GM19395 (cell line): ENCODE results near the gene STK16.
"Not testable (repeated sequence)": the region's sequence is repeated elsewhere in the genome, so short reads cannot be mapped to it uniquely, and the experiment has no call there.

Source experiments
- ATAC-seq: cut with Tn5 transposase; IDR thresholded peaks from one replicate; pipeline ENCODE4 v1.9.1; 2021; ENCODE audit warnings: mild to moderate bottlenecking, moderate library complexity; ENCODE audit not compliant: unreplicated experiment

The STK16 gene

DNA sequence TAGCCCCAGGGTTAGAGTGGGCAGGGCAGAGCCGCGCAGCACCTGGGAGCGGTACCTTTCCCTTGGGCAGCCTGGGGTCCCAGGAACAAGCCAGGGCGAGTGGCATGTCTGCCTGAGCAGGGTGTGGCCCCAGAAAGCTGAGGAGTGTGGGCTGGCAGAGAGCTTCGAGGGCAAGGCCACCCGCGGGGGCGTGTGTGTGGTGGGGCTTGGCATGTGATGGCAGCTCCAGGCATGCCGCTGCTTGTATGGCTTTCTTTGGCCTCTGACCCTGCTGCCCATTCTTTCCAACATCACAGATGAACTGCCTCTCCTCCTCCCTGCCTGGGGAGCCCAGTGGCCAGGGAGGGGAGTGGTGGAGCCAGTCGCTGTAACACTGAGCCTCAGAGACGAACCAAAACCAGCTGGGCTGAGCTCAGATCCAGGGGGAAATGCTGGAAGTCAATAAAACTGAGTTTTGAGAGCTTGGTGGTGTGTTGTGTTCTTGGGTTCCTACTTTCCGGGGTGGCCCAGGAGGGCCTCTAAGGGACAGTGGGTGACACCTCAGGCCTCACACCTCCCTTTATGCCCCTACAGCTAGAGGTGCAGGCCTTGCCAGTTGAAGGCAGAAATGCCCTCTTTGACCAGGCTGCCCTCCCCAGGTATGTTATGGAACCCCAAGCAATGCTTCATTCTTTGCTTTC is 41.3 kb downstream of the STK16 start:
- no peak for ATAC-seq

DNA sequence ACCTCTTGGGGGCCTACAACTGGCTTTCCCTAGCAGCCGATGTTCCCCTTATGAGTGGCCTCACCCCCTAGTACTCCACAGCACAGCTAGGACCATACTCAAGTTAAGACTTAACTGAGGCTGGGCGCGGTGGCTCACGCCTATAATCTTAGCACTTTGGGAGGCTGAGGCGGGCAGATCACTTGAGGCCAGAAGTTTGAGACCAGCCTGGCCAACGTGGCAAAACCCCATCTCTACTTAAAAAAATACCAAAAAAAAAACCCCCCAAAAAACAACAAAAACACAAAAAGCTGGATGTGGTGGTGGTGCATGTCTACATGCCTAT is 41.8 kb downstream of the STK16 start:
- not testable (repeated sequence) for ATAC-seq

DNA sequence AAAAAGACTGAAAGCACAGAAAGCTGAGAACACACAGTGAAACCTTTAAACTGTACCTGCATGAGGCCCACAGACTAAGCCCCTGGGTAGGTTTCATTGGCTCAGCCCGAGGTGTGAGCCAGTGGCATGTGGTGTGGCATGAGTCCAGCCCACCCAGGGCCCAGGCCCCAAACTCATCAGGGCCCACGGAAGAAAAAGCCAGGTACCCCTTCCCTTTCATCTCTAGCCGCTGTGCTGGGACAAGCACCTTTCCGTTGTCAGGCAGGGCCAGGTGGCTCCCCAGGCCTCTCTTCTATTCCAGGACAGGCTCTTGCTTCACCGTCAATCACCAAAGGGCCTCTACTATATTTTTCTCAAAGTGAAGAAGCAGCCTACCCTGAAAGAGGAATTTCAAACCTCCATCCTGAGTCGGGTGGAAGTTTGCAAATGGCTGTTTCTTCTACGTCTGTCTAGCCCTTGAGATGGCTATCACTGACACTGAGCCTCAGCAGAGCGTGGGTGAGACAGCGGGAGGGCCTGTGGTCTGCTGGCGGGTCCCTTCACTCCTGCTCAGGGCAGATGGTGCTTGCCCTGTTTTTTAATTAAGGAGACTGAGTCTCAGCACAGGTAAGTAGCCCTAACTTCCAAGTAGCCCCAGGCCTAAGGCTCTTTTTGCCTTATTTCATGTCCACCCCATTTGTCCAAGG is 42.4 kb downstream of the STK16 start:
- ATAC-seq = no peak

DNA sequence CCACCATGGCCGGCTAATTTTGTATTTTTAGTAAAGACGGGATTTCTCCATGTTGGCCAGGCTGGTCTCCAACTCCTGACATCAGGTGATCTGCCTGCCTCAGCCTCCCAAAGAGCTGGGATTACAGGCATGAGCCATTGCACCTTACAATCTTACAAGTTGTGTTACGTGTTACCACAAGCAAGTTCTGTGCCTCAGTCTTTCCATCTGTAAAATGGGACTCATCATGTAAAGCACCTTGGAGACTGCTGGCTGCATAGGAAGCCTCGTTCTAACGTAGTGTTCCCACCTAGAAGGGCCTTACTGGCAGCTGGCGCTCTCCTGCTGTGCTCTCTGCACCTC is 43.9 kb downstream of the STK16 start:
- no peak for ATAC-seq

DNA sequence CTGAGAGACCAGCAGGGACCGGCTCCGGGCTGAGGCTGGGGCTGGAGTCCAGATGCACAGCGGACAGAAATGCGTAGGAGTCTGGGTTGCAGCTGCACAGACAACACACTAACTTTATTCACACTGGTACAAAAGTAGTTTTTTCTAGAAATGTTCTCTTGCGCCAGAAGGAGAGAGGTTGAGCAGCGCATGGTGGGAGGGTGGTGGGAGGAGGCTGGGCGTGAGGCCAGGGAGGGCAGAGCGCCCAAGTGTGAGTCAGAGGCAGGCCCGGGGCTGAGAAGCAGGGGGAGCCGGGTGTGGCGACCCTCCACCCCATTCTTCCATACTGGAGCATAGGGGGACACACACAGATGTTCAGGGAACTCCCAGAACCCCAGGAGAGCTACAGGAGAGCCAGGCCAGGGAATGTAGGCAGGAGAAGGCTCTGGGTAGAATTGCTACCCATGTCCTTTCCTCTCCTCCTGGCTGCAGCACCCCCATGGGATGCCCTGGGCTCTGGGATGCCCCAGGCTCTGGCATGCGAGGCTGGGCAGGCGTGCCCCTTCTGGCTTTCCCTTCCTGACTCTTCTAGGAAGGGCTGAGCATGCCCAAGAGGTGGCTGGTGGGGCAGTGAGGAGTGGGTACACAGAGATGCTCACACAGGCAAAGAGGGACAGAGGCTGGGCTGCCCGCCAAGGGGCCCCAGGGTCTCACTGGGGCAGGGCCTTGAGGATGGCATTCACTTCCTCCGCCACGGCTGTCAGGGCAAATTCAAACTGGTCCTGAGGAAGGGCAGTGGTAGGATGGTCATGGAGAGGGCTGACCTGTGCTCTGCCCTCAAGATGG is 44.5 kb downstream of the STK16 start:
- no peak for ATAC-seq

DNA sequence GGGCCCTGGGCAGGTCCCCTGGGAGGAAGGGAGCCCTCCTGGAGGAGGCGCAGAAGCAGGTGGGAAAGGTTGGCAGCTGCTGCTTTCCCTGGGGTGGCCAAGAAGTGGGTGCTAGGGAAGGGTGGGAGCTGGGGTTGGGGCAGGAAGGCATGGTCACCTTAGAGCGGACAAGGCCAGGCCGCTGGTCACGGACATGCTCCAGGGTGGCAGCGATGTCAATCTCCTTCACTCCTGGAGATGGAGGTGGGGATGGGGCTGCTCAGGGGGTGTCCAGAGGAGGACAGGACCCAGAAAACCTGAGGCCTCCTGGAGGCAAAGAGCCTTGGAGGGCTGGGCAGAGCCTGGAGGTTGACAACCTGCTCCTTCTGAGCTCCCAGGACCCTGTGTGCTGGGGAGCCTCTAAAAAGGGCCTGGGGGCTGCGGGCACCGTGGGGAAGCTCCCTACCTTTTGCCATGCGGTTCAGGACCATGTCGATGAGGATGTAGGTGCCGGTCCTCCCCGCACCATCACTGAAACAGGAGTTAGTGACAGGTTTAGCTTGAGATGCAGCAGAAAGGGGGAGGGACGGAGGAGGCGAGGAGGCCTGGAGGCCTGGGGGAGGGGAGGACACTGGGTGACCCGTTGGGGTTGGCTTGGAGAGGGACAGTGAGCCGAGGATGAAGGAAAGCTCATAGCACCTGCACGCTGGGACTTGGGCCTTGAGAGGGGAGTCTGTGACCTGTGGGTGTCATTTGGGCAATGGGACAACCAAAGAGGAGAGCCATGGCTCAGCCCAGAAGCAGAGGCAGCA is 45.3 kb downstream of the STK16 start:
- no peak for ATAC-seq

DNA sequence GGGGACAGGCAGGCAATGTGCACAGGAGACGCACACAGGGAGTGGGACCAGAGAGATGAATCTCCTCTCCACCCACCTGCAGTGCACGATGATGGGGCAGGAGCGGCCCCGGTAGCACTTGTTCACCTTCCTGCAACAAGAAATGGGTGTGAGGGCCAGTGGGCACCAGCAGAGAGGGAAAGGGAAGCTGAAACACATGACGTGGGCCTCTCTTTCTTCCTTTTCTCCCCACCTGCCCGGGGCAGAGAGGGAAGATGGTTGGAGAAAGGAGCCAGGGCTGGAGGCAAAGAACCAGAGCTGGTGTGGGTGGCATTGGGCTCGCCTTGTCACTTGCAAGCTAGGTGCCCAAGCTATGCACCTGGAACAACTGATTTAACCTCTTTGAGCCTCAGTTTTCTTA is 46.1 kb downstream of the STK16 start:
- no peak for ATAC-seq

DNA sequence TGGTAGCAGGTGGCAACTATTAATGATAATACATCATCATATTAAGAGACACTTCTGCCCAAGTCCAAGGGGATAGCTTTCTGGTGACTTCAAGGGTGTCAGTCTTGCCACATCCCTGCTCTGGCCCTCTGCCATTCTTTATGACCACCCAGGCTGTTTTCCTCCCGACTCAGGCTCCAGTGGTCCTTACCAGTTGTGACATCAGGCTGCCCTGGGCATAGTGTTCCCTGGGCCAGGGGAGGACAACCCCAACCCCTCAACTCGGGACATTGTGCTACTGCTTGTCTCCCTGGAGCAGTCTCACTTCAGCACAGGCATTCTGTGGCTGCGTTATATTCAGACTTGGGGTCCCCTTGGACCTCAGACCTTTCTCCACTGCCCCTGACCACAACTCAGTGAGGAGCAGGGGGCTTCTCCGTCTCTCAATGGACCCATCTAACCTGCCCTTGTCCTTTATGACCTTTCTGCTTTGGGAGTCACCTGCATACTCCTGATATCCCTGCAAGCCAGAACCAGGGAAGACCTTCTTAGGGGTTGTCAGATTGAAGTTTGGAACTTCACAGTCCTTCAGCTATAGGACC is 46.7 kb downstream of the STK16 start:
- no peak for ATAC-seq

DNA sequence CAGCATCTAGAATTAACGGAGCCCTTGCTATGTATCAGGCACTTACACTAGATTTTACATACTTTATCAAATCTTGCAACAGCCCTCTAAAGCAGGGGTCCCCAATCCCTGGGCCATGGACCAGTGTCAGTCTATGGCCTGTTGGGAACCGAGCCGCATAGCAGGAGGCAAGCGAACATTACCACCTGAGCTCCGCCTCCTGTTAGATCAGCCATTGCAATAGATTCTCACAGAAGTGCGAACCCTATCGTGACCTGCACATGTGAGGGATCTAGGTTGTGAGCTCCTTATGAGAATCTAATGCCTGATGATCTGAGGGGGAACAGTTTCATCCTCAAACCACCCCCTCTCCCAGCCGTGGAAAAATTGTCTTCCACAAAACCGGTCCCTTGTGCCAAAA is 47.3 kb downstream of the STK16 start:
- ATAC-seq = no peak

DNA sequence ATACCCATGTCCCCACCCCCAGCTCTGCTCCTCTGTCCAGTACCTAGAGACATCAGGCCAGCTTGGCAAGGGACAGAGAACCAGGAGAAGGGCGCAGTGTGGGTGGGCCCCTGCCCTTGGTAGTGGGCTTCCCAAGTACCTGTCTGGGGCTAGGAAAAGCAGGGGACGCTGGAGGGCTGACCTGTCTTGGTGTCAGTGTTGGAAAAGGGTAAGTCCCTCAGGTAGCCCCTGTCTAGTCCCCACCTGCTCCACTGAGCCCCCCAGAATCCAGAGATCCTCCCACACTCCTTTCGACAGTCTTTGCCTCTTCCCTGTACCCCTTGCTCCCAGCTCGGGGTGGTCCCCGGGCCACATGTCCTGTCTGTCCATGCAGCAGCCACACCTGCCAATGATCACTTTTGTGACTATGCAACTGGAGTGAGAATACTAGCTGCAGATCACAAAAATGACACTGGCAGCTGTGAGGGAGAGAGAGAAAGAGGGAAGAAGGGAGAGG is 48.5 kb downstream of the STK16 start:
- no peak for ATAC-seq

DNA sequence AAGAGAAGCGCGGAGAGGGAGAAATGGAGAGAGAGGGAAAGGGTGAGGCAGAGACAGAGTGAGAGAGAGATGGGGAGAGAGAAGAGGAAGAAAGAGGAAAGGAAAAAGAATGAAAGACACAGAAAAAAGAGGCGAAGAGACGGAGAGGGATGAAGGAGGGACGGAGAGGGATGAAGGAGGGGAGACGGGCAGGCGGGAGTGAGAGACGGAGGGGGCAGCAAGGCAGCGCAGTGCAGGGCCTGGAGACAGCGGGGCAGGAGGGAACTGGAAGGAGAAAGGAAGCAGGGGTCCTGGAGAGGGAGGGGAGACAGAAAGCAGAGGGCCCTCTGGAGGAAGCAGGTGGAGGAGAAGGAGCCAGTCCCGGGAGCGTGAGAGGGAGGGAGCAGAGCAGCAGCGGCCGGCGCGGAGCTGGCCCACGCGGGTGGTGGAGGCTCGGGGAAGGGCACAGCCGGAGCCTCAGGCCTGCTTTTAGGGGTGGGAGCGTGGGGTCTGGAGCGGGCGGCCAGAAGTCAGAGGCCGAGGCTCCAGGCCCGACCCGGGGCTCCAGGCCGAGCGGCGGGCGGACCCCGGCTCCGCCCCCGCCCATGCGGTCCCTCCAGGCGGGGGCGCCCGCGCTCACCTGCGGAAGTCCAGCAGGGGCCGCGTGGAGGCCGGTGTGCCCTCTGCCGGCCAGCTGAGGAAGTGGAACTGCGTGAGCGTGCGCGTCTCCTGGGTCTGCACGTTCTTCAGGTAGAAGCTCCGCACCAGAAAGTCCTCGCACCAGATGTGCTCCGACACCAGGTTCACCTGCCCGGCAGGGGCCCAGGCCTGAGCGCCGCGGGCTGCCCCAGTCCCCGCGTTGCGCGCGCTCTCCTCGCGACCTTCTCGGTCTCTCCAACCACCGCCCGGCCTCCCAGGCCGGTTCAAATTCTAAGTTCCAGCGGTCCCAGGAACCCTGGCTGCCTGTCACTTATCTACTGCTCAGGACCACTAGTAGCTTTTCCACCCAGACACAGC is 49.4 kb downstream of the STK16 start:
- ATAC-seq = peak; percentile 89

DNA sequence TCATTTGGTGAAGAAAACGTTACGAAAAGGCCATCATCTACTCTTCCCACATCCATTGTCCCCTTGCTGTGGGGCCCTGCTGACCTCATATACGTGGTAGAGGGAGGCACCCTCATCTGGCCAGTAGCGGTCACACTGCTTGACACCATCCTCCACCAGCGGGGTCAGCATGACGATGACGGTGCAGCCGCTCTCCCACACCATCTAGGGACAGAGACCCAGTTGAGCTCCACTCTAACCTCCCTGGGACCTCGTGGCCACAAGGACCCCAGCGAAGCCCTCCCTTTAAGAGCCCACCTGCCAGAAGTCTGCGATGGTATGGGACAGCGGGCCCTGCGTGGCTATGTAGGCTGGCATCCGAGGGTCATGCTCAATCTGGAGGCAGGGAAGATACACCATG is 50.9 kb downstream of the STK16 start:
- no peak for ATAC-seq

DNA sequence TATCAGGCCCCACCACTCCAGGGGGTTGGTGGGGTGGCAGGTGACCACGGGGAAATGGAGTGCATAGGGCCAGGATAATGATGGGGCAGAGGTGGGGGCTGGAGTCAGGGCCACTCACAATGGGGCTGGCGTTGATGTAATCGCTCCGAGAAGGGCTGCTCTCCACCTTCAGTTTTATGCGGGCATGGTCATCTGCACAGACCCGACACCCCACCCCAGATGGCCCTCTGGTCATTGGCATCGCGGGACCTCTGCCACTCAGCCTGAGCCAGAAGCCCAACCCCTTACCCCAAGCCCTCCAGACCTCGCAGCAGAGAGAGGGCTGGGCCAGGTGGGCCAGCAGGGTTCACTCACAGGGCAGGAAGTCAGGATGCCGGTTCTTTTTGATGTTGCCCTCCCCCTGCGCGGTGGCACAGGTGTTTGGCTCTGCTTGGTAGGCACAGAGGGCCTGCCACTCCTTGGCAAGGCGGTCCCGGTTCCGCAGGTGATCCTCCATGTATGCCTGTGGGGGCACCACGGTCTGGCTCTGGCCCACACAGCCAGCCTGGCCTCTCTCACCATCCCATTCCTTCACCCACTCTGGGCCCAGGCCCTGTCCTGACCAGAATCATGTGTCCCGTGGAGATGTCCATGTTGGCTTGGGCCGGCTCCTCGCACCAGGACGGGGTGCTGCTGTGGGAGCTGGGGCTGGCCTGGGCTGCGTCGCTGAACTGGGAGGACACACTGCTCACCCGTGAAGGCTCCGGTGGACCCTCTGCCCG is 51.5 kb downstream of the STK16 start:
- no peak for ATAC-seq

DNA sequence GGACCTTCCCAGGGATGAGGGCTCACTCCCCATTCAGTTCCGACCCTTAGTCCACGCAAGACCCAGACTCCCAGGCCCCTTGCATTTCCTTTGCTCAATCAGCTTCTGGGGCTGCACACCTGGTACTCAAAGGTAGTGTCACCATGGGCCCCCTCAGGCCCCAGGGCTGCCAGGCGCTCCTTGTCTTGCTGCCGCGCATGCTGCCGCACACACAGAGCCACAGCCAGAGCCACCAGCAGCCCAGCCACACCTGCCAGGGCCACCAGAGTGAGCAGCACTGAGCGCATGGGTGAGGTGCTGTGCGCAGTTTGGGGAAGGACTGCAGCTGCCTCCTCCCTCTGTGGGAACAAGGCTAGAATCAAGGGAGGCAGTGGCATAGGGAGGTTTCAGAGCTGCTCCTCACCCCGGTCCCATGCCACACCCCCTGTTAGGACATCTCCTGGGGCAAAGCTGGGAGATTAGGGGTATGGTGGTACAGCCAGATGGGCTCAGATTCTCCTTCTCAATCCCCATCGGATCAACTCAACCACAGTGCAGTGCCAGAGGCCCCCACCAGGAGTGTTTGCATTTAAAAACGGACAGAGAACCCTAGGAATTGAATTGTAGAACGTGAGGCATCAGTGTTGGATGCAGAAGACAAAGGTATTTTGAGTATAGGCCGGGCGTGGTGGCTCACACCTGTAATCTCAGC is 52.6 kb downstream of the STK16 start:
- ATAC-seq = no peak

DNA sequence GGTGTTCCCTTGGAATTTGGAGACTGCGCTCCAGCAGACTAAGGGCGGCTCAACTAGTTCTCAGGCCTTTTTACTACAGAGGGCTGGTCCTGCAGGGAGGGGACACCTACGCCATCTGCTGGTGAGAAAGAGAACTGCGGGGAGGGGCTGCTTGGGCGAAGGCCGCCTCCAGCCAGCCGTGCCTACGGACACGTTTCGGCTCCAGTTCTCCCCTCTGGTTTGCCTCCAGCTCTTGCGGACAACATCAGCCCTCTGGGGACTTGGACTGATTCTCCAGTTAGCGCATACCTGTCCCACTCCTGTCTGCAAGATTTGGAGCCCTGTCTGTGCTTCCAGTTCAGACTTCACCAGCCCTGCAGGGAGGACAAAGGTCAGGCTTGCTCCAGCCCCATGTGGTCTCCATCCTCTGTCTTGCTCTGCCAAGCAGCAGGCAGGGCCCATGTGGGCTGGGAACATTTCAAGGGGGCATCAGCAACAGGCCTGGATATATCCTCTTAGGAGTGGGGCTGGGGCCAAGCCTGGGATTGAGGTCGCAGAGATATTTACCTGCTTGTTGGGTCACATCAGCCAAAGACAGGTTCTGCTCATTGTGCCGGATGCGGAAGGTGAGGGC is 53.6 kb downstream of the STK16 start:
- peak; percentile 58 for ATAC-seq

DNA sequence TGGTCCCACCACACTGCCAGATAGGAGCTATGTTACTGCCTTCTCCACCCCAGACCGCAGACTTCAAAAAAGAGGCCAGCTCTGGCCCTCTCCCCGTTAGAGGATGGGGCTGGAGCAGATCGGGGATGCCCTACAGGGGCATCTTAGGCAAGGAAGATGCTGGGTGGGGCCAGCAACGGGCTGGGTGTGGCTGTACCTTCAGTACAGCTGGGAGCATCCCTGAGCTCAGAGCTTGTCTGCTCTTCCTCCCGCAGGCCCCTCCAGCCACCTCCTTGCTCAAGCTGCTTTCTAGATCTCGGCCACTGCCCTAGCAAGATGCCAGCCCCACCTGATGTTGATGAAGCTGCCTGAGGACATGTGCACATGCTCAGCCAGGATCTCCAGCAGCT is 54.1 kb downstream of the STK16 start:
- ATAC-seq = no peak
